Measurements from ENCODE around the gene HPN.
"Not testable (repeated sequence)": the region's sequence is repeated elsewhere in the genome, so short reads cannot be mapped to it uniquely, and the experiment has no call there.

Gene HPN

DNA sequence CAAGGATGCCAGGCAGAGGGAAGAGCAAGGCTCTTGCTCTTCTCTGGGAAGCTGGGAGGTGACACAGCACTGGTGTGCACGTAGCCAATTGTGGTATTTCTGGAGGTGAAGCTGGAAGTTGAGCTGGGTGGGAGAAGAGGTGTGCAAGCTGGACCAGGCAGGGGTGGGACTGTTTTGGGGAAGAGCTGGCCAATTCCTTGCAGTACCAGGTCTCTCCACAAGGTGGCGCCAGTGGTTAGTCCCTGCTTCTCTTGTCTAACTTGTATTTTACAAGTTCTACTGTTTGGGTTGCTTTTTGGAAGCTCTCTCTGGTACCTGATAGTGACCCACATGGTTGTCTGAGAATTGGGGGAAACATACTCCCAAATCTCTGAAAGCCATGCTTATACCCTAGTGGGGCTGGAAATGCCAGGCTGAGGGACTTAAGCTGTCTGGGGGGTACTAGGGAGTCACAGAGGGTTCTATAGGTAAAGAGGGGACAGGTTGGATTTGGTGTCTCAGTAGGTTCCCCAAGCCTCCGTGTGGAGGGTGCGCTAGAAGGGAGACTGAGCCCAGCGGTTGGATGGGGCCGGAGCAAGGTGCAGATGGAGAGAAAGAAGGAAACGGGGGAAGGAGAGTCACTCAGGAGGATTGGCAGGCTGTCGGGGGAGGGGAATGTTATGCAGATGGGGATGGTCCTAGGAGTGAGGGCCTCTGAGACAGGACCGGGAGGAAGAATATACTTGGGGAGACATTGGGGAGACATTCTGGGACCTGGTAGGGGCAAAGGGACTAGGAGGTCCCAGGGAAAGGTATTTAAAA lies 3.0 kb downstream of the HPN start:
- DNase-seq: peak; percentile 44

DNA sequence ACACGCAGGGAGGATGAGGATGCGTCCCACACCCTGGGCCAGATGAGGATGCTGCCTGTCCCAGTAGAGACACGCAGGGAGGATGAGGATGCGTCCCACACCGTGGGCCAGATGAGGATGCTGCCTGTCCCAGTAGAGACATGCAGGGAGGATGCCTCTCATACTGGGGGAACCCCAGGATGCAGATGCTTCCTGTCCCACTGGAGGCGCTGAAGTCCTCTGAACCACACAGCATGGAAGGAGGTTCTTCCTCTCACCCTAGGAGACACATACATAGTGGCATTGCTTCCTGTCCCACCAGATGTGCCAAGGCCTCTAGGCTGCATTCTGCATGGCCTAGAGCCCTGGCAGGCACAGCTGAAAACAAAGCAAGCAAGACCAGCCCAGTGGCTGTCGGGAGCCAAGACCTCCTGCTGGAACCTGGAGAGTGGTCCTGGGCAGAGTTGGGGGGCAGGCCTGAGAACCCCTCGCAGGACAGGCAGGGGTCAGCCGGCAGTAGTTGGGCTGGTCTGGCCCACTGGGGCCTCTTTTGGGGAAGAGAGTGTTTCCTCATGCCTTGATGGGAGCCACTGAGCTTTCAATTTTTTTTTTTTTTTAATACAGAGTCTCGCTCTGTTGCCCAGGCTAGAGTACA lies 4.3 kb downstream of the HPN start:
- peak; percentile 28 for DNase-seq

DNA sequence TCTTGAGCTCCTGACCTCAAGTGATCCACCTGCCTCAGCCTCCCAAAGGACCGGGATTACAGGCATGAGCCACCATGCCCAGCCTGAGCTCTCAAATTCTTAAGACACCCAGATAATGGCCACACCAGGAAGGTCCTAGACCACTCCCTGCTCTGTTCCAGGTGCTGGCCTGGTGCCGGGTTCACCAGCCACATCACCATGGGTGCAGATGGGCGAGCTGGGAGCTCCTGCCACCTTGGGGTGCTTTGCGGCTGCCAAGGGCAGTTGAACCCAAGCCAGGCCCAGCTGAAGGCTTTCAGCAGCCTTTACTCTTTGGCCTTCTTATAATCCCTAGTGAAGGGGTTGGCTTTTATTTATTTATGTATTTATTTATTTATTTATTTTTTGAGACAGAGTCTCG lies 4.9 kb downstream of the HPN start:
- no peak for DNase-seq

DNA sequence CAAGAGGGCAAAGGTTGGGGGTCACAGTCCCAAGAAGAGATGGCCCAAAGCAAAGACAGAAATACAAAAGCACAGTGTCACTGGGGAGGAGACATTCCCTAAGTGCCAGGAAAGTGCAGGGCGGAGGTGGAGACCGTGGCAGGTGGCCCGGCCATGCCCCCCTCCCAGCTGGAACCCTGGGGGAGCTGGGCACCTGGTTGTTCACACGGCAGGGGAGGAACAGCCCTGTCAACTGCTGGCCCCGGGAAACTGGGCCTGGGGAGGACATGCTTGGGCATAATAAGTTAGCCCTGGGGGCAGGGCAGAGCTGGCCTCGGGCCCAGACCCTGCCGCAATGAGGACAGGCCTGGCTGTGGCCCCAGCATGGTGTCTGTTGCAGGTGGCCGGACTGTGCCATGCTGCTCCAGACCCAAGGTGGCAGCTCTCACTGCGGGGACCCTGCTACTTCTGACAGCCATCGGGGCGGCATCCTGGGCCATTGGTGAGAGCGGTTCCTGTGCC lies 7.4 kb downstream of the HPN start:
- DNase-seq: no peak

DNA sequence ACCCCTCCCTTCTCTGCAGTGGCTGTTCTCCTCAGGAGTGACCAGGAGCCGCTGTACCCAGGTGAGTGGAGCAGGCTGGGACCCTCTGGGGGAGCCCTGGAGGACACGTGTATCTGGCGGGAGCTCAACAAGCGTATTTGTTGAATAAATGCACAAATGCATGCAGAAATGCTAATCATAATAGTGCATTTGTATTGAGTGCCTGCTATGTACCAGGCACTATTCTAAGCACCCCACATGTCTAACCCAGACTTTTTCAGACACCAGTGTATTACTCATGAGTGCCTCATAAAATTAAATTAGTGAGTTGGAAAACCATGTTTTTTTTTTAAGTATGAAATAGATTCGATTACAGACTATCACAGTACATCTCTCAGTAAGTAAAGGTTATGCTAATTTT lies 7.9 kb downstream of the HPN start:
- DNase-seq: no peak

DNA sequence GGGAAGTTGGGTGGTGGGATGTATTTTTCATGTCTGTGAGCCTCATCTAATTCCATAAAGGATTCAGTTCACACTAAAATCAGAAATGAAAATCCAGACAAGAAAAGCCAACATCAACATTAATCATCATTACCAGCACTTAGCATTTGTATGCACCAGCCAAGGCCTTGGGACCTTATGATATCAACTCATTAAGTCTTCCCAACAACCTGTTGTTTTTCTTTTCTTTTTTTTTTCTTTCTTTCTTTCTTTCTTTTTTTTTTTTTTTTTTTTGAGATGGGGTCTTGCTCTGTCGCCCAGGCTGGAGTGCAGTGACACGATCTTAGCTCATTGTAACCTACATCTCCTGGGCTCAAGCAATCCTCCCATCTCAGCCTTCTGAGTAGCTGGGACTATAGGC lies 9.1 kb downstream of the HPN start:
- not testable (repeated sequence) for DNase-seq

DNA sequence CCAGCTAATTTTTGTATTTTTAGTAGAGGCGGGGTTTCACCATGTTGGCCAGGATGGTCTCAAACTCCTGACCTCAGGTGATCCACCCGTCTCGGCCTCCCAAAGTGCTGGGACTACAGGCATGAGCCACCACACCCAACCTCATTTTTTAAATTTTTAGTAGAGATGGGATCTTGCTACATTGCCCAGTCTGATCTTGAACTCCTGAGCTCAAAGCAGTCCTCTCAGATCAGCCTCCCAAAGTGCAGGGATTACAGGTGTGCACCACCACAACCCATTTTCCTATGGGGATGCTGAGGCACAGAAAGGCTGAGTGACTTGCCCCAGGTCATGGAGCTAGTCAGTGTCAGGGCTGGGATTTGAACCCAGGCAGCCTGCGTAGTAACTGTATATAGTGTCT lies 9.7 kb downstream of the HPN start:
- DNase-seq: not testable (repeated sequence)

DNA sequence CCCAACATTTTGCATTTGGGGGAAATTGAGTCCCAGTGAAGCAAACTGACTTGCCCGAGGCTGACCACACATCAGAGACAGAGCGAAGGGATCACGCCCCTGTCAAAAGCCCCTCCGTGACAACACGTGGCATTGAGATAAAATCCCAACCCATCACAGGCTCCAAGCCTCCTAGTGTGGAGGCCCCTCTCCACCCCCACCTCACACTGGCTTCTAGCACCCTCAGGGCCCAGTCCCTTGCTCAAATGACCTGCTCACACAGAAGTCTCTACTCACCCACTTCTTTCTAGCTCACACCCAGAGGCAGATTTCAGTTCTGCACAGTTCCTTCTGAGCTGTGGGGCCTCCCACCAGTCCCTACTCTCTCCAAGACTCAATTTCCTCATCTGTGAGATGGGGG lies 10.3 kb downstream of the HPN start:
- DNase-seq: no peak

DNA sequence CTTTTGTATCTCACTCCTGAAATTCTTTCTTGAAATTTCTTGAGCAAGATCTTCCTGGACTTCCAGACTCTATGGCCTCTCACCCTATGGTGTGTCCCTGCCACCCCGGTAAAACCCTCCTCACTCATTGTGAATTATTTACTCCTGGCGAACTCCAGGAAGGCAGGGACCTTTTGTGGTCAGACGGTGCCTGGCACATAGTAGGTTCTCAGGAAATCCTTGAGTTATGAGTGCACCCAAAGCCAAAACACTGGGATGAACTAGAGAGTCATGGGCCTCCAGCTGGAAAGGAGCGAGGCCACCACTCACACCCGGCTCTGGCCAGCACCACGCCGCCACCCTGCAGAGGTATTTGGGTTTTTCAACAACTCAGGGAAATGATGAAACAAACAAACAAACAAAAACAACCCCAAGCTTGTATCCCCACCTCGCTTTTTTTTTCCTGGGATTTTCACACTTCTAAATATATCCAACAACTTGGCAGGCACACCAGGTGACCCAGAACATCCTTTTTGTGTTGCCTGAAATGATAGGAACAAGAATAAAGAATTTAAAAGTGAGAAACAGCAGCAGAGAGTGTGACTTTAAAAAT lies 11.2 kb downstream of the HPN start:
- no peak for DNase-seq

DNA sequence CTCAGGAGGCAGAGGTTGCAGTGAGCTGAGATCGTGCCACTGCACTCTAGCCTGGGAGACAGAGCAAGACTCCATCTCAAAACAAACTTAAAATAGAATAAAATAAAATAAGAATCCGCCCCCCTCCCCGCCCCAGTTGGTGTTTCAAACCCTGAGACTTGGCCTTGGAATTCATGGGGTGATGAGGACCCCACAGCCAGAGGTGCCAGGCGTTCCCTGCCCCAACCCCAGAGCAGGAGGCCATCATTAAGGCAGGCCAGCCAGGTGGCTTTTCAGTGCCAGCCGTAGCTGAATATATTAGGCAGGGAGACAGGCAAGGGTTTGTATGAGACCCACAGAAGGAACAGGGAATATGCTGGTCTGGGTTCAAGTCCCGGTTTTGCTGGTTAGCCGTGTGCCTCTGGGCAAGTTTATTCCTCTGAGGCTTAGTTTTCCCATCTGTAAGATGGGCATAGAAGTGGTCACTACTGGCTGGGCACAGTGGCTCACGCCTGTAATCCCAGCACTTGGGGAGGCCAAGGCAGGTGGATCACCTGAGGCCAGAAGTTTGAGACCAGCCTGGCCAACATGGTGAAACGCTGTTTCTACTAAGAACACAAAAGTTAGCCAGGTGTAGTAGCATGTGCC lies 12.3 kb downstream of the HPN start:
- no peak for DNase-seq

DNA sequence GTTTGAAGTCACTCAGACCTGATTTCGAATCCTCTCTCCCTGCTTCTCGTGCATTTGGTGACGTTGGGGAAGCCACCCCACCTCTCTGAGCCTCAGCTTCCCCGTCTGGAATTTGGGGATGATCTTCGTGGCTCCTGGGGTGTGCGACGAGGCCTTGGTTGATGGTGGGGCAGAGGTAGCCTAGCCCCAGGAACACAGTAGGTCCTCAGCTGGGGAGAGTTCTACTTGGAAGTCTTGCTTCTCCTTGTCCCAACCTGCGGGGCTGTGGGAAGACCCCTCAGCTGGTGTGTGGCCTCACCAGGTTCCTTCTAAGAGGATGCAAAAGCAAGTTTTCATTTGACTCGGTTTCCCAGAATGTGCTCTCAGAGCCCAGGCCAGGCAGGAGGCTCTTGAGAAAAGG lies 13.1 kb downstream of the HPN start:
- no peak for DNase-seq

DNA sequence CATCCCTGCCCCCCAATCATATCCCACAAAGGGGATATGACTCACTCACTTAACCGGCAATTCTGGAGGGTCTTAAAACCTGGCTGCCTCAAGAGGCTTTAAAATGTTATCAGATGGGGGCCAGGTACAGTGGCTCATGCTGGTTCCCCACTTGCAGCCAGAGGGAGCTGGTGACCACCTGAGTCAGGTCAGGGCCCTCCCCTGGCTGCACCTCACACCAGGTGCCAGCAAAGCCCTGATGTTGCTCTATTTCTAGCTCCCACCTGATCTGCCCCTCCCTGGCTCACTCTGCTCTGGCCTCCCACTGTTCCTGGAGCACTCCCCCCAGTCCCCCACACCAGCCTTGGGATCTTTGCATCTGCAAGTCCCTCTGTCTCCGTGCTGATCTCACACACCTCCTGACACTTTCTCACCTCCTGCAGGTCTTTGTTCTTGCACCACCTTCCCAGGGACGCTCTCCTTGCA lies 14.2 kb downstream of the HPN start:
- no peak for DNase-seq

DNA sequence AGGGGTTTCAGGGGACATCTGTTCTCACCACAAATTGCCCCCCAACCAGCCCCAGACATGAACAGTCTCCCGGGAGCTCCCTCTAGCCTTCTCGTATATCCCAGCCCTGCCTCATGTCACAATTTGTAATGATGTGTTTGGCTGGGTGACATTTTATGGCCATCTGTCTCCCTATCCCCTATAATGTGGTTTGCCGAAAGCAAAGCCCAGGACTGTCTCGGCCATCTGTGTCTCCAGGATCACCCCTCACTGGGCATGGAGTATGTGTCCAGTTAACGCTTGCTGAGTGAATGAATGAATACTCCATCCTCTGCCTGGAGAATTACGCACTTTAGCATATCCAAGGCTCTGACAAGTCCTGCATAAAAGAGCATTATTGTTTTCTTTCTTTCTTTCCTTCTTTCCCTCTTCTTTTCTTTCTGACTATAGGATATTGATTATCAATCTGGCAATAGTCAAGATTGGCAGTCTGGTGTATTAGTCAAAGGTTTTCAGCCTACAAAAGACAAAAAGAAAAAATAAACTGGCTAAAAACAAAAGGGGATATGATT lies 15.1 kb downstream of the HPN start:
- no peak for DNase-seq

DNA sequence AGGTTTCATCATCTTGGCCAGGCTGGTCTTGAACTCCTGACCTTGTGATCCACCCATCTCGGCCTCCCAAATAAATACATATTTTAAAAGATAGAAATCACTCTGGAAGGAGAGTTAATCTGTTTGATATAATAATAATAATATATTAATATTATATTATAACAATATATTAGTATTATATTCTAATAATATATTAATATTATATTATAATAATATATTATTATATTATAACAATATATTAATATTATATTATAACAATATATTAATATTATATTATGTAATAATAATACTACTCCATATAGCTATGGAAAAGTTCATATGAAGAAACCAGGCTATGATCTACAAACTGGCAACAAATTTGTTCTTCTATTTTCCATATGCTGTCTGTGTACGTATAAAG lies 16.8 kb downstream of the HPN start:
- no peak for DNase-seq

DNA sequence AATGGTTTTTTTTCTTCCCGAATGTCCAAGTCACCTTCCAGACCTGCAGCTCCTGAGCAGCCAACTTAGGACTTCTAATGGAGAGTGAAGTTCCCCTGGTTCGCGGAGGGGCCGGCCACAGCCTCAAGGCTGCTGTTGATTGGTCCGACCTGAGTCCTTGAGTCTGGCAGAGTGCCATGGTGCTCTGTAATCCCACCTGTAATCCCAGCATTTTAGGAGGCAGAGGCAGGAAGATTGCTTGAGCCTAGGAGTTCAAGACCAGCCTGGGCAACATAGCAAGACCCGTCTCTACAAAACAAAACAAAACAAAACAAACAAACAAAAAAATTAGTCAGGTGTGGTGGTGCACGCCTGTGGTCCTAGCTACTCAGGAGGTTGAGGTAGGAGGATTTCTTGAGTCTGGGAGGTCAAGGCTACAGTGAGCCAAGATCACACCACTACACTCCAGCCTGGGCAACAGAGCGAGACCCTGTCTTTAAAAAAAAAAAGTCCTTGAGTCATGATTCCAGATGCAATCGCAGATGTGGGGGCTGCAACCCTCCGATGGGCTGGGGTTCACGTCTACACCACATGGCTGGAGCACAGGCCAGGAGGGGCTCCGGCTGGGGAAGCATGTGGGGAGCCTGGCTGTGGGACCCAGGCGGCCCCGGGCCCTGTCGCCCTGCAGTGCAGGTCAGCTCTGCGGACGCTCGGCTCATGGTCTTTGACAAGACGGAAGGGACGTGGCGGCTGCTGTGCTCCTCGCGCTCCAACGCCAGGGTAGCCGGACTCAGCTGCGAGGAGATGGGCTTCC lies 17.7 kb downstream of the HPN start:
- no peak for DNase-seq

DNA sequence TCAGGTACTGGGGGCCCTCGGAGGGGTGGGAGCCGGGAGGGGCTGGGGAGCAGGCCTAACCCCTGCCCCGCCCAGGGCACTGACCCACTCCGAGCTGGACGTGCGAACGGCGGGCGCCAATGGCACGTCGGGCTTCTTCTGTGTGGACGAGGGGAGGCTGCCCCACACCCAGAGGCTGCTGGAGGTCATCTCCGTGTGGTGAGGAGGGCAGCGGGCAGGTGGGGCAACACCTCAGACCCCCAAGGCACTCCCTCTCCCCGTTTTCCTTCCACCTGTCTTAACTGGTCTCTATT lies 18.2 kb downstream of the HPN start:
- no peak for DNase-seq

DNA sequence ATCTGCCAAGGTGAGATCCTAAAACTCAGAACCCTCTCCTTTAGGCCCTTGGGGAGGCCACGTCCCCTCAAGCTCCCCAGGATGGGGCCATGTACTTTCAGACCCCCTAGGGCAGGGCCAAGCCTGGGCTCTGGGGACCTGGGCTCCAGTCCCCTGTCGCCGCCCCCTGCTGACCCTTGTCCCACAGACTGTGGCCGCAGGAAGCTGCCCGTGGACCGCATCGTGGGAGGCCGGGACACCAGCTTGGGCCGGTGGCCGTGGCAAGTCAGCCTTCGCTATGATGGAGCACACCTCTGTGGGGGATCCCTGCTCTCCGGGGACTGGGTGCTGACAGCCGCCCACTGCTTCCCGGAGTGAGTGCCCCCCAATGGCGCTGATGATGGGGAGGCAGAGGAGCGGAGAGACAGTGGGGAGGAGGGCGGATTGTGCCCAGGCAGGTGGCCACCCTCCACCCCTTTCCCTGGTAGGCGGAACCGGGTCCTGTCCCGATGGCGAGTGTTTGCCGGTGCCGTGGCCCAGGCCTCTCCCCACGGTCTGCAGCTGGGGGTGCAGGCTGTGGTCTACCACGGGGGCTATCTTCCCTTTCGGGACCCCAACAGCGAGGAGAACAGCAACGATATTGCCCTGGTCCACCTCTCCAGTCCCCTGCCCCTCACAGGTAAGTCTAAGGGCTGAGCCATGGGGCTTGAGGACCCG lies 18.8 kb downstream of the HPN start:
- no peak for DNase-seq

DNA sequence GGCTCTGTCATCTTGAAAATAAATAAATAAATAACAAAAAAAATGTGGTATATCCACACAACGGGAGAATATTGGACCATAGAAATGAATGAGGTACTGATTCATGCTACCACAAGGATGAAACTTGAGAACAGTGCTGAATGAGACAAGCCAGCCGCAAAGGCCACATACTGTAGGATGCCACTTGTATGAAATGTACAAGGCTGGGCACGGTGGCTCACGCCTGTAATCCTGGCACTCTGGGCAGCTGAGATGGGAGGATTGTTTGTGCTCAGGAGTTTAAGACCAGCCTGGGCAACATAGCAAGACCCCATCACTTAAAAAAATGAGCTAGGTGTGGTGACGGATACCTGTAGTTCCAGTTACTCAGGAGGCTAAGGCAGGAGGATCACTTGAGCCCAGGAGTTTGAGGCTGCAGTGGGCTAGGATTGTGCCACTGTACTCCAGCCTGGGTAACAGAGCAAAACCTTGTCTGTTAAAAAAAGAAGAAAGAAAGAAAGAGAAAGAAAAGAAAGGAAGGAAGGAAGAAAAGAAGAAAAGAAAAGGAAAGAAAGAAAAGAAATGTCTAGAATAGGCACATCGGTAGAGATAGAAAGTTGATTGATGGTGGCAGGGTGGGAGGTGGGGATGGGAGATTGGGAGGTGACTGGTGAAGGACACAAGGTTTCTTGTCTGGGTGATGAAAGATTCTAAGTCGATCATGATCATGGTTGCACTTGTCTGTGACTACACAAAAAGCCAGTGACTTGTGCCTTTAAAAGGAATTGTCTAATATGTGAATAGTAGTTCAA lies 20.3 kb downstream of the HPN start:
- DNase-seq: no peak

DNA sequence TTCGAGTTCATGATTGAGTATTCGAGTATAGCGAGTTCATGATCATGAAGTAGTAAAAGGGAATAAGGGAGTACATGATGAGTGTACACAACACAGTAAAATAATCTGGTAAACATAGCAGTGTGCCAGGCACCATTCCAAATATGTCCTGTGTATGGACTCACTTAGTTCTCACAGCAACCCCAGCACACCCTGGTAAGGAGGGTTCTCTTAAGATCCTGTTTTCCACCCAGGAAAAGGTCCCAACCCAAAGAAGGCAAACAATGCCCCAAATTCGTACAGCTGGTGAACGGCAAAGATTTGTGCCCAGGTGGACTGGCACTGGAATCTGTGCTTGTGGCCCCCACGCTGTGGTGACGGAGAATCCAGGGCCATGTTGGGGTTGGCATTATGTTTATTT lies 21.4 kb downstream of the HPN start:
- no peak for DNase-seq

DNA sequence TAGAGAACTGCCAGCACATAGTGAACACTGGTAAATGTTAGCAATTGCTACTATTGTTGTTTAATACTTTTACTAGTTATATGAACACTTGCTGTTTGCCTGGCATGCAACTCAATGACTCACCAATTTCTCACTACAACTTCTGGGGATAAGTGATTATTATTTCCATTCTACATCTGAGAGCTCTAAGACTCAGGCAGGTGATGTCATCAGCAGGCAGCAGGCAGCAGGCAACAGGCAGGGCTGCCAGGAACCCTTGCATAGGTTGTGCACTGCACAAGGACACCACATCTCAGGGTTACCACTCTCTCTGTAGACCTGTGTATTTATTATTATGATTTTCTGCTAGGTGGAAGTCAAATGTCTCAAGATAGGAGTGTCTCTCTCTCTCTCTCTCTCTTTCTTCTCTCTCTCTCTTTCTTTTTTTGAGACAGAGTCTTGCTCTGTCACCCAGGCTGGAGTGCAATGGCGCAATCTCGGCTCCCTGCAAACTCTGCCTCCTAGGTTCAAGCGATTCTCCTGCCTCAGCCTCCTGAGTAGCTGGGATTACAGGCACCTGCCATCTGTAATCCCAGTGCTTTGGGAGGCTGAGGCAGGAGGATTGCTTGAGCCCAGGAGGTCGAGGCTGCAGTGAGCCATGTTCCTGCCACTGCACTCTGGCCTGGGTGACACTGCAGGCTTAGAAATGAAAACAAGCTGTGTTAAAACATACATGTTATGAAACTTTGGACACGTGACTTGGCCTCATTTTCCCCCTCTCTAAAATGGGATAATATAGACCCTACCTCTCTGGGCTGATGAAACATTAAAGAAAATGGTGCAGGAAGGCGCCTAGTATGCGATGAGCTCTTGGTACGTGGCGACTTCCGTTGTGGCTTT lies 22.7 kb downstream of the HPN start:
- DNase-seq: peak; percentile 35

Data from fibroblast of upper back skin (primary cell).